Left lobe of liver (tissue), 2 donors: ENCODE results near the gene MRPL28. TPM values are rescaled to one million over a fixed set of nuclear protein-coding genes. Genes with fewer than 3 reads are reported as not detected.
"Not testable (repeated sequence)": the region's sequence is repeated elsewhere in the genome, so short reads cannot be mapped to it uniquely, and the experiment has no call there.

Experiments used
- ATAC-seq: fragments of 200-7000 bp; cut with Tn5 transposase; one replicate; pipeline ENCODE4 v1.9.1; 2020; ENCODE audit warnings: mild to moderate bottlenecking, moderate library complexity
- DNase-seq: peaks from one replicate; pipeline ENCODE4 v3.0.0-alpha.2; 2020; ENCODE audit warnings: low spot score
- total RNA-seq: library from RNA; stranded (reverse); gene quantifications from one replicate; pipeline ENCODE4 v1.2.1, GENCODE V29; 2021
- donor health status: DM: no; HTN: no; CAD: no; lungs with moderate emphysema.
- donor health status: DM: no; HTN: yes; CAD: no.

The MRPL28 gene
- total RNA-seq, 1 donor from 2014 or later = 36.1 TPM

GRCh38 chr16:361872-362701, 8.3 kb downstream of the MRPL28 start:
- ATAC-seq (peak; percentile 91), DNase-seq (peak; percentile 73)

- no peak for ATAC-seq
- DNase-seq = peak; percentile 44
Measured at GRCh38 chr16:361341-361871, 8.9 kb downstream of the MRPL28 start.

DNA sequence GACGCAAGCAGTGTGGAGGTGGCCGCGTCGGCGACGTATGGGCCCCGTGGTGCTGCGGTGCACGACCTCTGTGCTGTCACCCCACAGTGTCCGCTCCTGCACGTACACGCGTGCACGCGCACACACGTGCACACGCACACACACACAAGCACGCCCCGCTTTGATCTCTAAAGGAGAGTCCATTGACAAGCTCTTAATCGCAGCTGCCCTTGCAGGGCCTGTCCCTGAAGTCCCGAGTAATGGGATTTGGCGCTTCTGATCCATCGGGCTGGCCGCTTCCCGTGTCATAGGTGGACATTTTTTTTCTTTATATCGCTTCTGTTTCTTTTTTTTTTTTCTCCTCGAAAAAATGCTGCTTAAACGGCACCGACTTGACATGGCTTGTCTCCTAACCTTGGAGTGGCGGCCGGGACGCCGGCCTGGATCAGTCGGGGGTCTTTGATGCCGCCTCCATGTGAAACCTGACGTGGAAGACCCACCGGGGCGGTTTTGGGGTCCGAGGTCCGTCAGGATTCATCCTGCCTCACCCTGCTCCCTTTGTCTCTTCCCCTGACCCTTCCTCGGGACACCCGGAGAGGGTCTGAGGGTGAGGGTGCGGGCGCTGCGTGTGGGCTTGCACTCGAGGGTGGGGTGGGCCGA, 9.5 kb downstream of the MRPL28 start:
- no peak for DNase-seq

GRCh38 chr16:359871-360697, 10.3 kb downstream of the MRPL28 start:
- DNase-seq = no peak

More for the DNA sequence above, 9.5 kb downstream of the MRPL28 start:
- ATAC-seq = no peak

DNA sequence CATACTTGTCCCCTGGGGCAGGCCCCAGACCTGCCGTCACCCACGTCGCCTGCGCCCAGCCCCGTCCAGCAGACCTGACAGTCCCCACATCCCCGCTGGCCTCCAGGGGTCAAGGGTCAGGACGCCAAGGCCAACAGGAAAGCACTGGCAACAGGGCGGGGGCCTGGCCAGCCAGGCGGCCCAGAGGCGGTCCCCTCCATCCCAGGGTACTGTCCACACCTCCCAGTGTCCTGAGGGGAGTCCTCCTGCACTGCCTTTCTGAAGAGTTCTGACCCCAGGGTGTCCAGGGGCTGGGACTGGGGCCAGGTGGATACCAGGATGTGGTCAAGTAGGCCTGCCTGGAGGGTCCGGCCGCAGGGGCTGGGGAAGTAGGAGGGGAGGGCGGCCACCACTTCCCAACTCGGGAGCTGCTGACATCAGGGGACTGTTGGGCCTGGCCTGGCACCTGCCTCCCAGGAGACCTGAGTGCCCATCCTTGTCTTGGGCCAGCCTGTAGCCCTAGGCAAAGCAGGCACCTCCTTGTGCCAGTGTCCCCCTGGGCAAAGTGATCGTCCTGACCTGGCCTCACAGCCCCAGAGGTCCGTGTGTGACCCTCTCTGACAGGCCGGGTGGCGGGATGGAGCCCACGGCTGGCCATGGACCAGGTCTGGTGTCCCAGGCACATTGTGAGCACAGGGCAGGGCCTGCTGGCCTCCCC, 11.1 kb downstream of the MRPL28 start:
- ATAC-seq = no peak
- peak; percentile 47 for DNase-seq

More at GRCh38 chr16:359871-360697, 10.3 kb downstream of the MRPL28 start:
- ATAC-seq = no peak

GRCh38 chr16:356741-357140, 13.6 kb downstream of the MRPL28 start:
- no peak for ATAC-seq
- no peak for DNase-seq

DNA sequence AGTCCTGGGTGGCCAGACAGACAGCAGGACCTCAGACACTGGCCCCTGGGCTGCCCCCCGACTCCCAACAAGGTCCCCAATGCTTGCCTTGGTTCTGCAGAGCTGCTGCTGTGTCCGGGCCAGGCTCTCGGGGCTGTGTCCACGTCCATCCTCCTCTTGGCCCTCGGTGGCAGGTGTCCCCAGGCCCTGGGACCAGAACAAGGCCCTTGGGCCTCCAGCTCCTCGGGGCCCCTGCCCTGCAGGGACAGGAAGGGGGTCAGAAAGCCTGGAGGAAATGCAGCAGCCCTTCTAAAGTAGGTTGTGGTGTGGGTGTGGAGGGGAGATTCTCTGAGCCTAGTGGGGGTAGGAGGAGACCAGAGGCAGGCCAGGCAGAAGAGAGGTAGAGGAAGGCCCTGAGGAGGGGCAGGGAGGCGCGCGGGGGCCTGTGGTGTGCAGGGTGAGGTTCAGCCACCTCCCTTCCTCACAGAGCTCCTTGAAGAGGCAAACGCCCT, 15.3 kb downstream of the MRPL28 start:
- no peak for ATAC-seq
- DNase-seq = no peak

DNA sequence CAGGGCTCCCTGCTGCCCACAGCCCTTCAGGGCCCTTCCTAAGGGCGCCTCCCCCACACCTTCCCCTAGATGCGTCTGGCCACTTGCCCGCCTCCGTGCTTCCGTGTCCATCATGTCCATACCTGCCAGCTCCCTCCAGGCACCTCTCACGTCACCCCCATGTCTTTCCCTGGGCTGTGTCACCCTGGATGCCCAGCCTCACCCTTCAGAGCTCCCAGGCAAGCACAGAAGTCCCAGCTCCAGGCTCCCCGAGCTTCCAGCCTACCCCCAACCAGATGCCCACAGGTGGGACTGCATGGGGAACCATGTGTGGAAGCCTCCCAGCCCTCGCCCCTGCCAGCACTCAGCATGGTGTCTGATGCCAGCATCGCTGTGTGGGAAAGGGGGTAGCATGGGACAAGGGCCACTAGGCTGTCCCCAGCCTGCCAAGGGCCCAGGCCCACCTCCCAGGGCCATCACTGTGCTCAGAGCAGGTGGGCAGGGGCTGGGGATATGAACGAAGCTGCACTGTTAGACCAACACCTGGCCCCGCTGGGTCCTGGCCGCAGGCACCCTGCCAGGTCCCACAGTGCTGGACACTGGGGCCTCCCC, 16.0 kb downstream of the MRPL28 start:
- DNase-seq (peak; percentile 50), ATAC-seq (no peak)

GRCh38 chr16:353404-354290, 16.7 kb downstream of the MRPL28 start:
- ATAC-seq (no peak), DNase-seq (peak; percentile 55)

DNA sequence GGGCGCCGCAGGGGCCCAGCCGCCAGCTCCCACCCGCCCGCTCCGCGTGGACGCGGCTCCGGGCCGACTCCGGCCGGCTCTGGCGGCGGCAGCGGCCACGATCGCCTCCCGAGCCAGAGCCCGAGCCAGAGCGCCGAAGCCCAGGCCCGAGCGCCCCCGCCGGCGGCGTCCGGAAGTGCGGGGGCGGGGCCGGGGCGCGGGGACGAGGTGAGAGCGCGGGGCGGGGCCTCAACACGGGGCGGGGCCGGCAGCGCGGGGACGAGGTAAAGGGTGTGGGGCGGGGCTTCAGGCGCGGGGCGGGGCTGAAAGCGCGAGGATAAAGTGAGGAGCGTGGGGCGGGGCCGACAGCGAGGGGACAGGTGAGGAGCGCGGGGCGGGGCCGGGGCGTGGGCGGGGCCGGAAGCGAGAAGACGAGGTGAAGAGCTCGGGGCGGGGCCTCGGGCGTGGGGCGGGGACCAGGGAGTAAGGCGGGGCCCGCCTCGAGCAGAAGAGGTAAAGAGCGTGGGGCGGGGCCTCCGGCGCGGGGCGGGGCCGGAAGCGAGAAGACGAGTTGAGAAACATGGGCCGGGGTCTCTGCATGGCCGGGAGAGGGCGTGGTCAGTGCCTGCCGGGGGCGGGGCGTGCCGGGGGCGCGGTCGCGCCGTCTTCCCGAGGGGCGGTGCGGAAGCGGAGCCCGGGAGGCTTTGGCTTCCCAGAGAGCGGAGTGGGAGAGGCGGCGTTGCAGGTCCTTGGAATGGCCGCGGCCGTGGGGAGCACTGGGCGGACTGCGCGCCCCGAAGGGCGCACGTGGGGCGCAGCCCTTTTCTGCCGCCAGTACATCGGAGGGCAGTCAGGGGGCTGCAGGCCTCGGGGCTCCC, 17.6 kb downstream of the MRPL28 start, which contains the start of gene AXIN1:
Gene AXIN1, minus strand, starts transcription at position 177 of the 857 bp plus-strand sequence. CDS start 5,698 bp downstream, outside the sequence.
- DNase-seq = peak; percentile 100
- ATAC-seq = peak; percentile 92

DNA sequence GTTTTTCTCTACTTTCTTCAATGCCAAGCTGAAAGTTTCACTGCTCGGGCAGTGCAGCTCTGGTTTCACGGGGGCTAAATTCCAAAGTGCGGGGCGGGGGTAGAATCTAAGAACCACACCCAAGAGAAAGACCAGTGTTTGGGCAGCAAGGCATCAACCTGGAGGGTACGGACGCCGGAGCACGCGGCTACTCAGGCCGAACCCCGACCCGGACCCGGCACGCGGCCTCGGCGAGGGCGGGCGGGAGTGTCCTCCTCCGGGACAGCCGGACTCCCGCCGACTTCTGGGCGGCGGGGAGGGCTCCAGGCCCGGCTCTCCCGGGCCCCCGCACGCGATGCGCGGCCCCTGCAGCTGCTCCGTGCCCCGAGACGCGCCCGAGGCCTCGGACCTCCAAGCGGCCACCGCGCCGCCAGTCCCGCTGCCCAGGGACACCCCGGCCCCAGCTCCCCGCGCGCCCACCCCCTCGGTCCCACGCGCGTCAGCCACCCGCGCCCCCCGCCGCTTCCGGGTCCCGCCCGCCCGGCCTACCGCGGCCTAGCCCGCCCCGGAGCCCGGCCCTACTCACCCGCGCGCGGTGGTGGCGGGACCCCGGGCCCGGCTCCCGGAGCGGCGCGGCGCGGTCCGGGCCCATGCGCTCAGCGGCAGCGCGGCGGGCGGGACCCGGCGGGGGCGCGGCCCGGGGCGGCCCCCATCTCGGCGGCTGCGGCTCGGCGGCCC, 18.4 kb downstream of the MRPL28 start:
- DNase-seq (peak; percentile 61), ATAC-seq (peak; percentile 0)

DNA sequence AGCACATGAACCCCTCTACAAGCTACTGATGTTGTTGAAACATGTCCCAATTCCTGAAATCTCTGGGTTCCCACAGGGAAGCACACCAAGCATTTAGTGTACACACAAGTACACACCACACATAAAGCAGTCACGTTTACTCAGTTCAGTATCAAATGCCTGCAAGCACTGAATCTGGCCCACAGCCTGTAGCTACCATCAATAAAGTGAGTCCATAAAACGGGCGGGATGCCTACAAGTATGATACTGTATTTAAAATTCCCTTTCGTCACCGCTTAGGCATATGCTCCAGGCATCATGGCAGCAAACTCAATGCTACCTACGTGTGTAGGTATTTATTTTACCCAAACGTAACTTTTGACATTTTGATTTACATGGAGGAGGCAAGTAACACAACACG, 20.1 kb downstream of the MRPL28 start:
- no peak for DNase-seq
- ATAC-seq = no peak

- DNase-seq = no peak
- ATAC-seq = no peak
Measured at GRCh38 chr16:349211-349610, 21.1 kb downstream of the MRPL28 start.

GRCh38 chr16:348495-348894, 21.8 kb downstream of the MRPL28 start:
- ATAC-seq = not testable (repeated sequence)

GRCh38 chr16:347203-347602, 23.1 kb downstream of the MRPL28 start:
- no peak for DNase-seq
- ATAC-seq = no peak

More at GRCh38 chr16:348495-348894, 21.8 kb downstream of the MRPL28 start:
- DNase-seq = not testable (repeated sequence)

GRCh38 chr16:346587-346986, 23.8 kb downstream of the MRPL28 start:
- DNase-seq (no peak), ATAC-seq (no peak)

DNA sequence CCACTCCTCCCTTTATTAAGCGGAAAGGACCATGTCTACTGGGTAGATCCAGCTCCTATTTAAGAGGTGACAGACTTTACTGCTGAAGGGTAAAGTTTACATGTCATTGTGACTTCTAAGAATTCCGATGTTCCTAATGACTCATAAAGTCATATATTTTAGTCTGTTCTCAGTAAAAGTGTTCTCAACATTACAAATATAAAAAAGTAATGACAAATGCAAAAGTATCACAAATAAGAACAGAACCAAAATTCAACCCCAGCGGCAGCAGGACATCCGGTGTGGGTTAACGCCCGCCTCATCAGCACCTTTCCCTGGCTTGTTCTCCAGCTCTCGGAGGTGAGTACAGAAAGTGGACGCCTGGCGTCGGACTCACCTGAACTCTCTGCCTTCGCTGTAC, 24.6 kb downstream of the MRPL28 start:
- DNase-seq (no peak), ATAC-seq (no peak)
